Lower leg skin (tissue), 4 donors: ENCODE data around the gene TRAPPC2B. TPM values are rescaled to one million over a fixed set of nuclear protein-coding genes. Genes with fewer than 3 reads are reported as not detected.
A peak's percentile ranks its signal among the peaks of the same experiment; 100 is the strongest.
"Not testable (repeated sequence)": the region's sequence is repeated elsewhere in the genome, so short reads cannot be mapped to it uniquely, and the experiment has no call there.

Experiments
- DNase-seq, 2 donors: peaks; one replicate each; pipeline ENCODE4 v3.0.0-alpha.2; 2019; ENCODE audit warnings: low spot score in 2 of 2
- H3K4me3 ChIP-seq: fragments of 200-600 bp; sonication (generic); 2 replicates; pipeline ENCODE4 v1.5.1; 2017; ENCODE audit warnings: mild to moderate bottlenecking, low read depth; ENCODE audit not compliant: poor library complexity, severe bottlenecking
- CTCF ChIP-seq, 3 donors: fragments of 450-650 bp; IDR thresholded peaks; one replicate each; pipeline ENCODE4 v1.5.1; 2016; ENCODE audit warnings: antibody characterized with exemption in 3 of 3, mild to moderate bottlenecking in 3 of 3, moderate library complexity in 2 of 3
- POLR2A ChIP-seq, 2 donors: fragments of 450-650 bp; IDR thresholded peaks; one replicate each; pipeline ENCODE4 v1.6.1; 2016 to 2017; ENCODE audit warnings: antibody characterized with exemption in 2 of 2, mild to moderate bottlenecking in 1 of 2, moderate library complexity in 1 of 2
- WGBS, 2 donors: methylation state at CpG; one replicate each; pipeline ENCODE4 v1.1.5; 2018; 5-methylcytosine and 5-hydroxymethylcytosine counted together
- intact Hi-C: fragments of 100-400 bp; cut with DNase I; formaldehyde crosslinking; loops from one replicate; pipeline ENCODE4 v1.15.0; 2023; ENCODE audit warnings: low total_unique reads
- total RNA-seq, 4 donors: library from RNA; depleted of rRNA; stranded (reverse); fragments of >200 nt; gene quantifications; one replicate each; pipeline ENCODE4 v1.1.0, GENCODE V29; 2016

The TRAPPC2B gene
- total RNA-seq, 4 donors from 2014 or later: 11.3 to 20.1 (median 19.5) TPM

- H3K4me3 ChIP-seq: no peak overlapping the region
- TF ChIP-seq CTCF (IDR thresholded peaks at IDR 0.05): no peak
- no peak for TF ChIP-seq POLR2A (IDR thresholded peaks at IDR 0.05)
- intact Hi-C loops: no loop called here
- WGBS, 2 donors: 97 to 100% methylated on average over 5 of the region's 5 CpGs
- no peak for DNase-seq
These were observed 5.9 kb upstream of the TRAPPC2B start for GRCh38 chr19:57357406-57357805.

GRCh38 chr19:57359300-57359699, 4.1 kb upstream of the TRAPPC2B start:
- TF ChIP-seq POLR2A (IDR thresholded peaks at IDR 0.05) (no peak), CTCF (IDR thresholded peaks at IDR 0.05) (no peak)
- intact Hi-C loops: no loop called here
- DNase-seq: no peak
- H3K4me3 ChIP-seq: no peak overlapping the region

- WGBS, 2 donors: 77% methylated on average over 2 of the region's 2 CpGs
- intact Hi-C loops: no loop called here
- H3K4me3 ChIP-seq: no peak overlapping the region
- no peak for DNase-seq
- TF ChIP-seq POLR2A (IDR thresholded peaks at IDR 0.05) (no peak), CTCF (IDR thresholded peaks at IDR 0.05) (no peak)
These were observed 932 bp upstream of the TRAPPC2B start for GRCh38 chr19:57362419-57362818.

GRCh38 chr19:57363688-57364181, 384 bp downstream of the TRAPPC2B start:
- no peak for TF ChIP-seq CTCF (IDR thresholded peaks at IDR 0.05)
- no peak for TF ChIP-seq POLR2A (IDR thresholded peaks at IDR 0.05)
- DNase-seq: no peak
- 0 to 1% methylated on average over 11 to 14 of the region's 18 CpGs for WGBS, 2 donors
- peak overlapping the region; percentile 41 for H3K4me3 ChIP-seq
- intact Hi-C loops: no loop called here

- H3K4me3 ChIP-seq: no peak overlapping the region
- TF ChIP-seq CTCF (IDR thresholded peaks at IDR 0.05): no peak
- TF ChIP-seq POLR2A (IDR thresholded peaks at IDR 0.05): no peak
- no peak for DNase-seq
- intact Hi-C loops: no loop called here
- WGBS, 2 donors: 79 to 97% methylated on average over 2 of the region's 2 CpGs
These were observed 3.4 kb downstream of the TRAPPC2B start for GRCh38 chr19:57366776-57367175.

GRCh38 chr19:57374179-57374578, 10.8 kb downstream of the TRAPPC2B start:
- peak in 1 of 2 donors; percentile 34 for DNase-seq
- 98% methylated on average over 6 of the region's 6 CpGs for WGBS, 2 donors
- intact Hi-C loops: no loop called here
- H3K4me3 ChIP-seq: no peak overlapping the region
- TF ChIP-seq POLR2A (IDR thresholded peaks at IDR 0.05) (no peak), CTCF (IDR thresholded peaks at IDR 0.05) (no peak)

GRCh38 chr19:57374647-57375046, 11.3 kb downstream of the TRAPPC2B start:
- intact Hi-C loops, H3K4me3 ChIP-seq, DNase-seq: not testable (repeated sequence)
- WGBS, 2 donors: 89 to 93% methylated on average over 2 of the region's 2 CpGs
